HG02938 (cell line): ENCODE data around the gene GRIN1.

Experiments used
- ATAC-seq: cut with Tn5 transposase; IDR thresholded peaks from one replicate; pipeline ENCODE4 v1.9.1; 2021; ENCODE audit warnings: mild to moderate bottlenecking, moderate library complexity; ENCODE audit not compliant: unreplicated experiment

Gene GRIN1

GRCh38 chr9:137189297-137190295 is 50.6 kb downstream of the GRIN1 start:
- ATAC-seq, result no peak

- no peak for ATAC-seq
Observed at GRCh38 chr9:137190315-137190856, 51.4 kb downstream of the GRIN1 start.

GRCh38 chr9:137191245-137191644 is 52.3 kb downstream of the GRIN1 start:
- no peak for ATAC-seq

GRCh38 chr9:137191691-137192447 is 52.9 kb downstream of the GRIN1 start:
- ATAC-seq, result no peak

- ATAC-seq, result no peak
Observed at GRCh38 chr9:137192448-137192780, 53.5 kb downstream of the GRIN1 start.

- ATAC-seq, result no peak
Observed at GRCh38 chr9:137192859-137193258, 53.9 kb downstream of the GRIN1 start.

- no peak for ATAC-seq
Observed at GRCh38 chr9:137193771-137194170, 54.8 kb downstream of the GRIN1 start.

GRCh38 chr9:137194388-137194787 is 55.4 kb downstream of the GRIN1 start:
- no peak for ATAC-seq

- no peak for ATAC-seq
Observed at GRCh38 chr9:137194909-137195308, 56.0 kb downstream of the GRIN1 start.

GRCh38 chr9:137195525-137196220 is 56.7 kb downstream of the GRIN1 start:
- no peak for ATAC-seq

GRCh38 chr9:137198051-137198901 is 59.3 kb downstream of the GRIN1 start:
- ATAC-seq, result no peak

- ATAC-seq, result no peak
Observed at GRCh38 chr9:137198902-137199283, 59.9 kb downstream of the GRIN1 start.

- no peak for ATAC-seq
Observed at GRCh38 chr9:137199411-137200121, 60.6 kb downstream of the GRIN1 start.

GRCh38 chr9:137200311-137201204 is 61.6 kb downstream of the GRIN1 start, which contains the start of gene TPRN:
Gene TPRN, minus strand, starts transcription at chr9:137200741. Its CDS starts 30 bp downstream, at chr9:137200711.
- ATAC-seq, result peak; percentile 90

- no peak for ATAC-seq
Observed at GRCh38 chr9:137201205-137201868, 62.4 kb downstream of the GRIN1 start.

GRCh38 chr9:137202966-137203365 is 64.0 kb downstream of the GRIN1 start:
- ATAC-seq, result no peak

GRCh38 chr9:137204731-137205125 is 65.8 kb downstream of the GRIN1 start:
- ATAC-seq, result no peak
